Measurements from ENCODE around the gene ZNF592.

DNA sequence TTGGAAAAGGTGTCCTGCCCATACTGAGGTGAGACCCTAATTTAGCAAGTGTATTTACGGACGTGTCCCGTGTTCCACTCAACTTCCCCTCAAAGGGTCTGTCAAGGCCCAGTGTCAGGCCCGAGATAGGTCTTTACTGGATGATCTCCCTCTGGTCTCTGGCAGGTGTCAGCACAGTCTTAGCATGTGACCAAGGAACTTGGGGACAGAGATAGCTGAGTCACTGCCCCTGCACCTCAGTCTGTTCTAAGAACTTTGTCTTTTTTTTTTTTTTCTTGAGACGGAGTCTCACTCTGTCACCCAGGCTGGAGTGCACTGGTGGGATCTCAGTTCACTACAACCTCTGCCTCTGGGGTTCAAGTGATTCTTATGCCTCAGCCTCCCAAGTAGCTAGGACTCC, 36.7 kb downstream of the ZNF592 start:
- TF ChIP-seq CTCF (conservative IDR thresholded peaks at IDR 0.05 in 1 of 2, IDR thresholded peaks at IDR 0.05 in 1 of 2; ENCODE audit: low read depth in 1 of 2, low read length in 2 of 2) (no peak), EZH2 (IDR thresholded peaks at IDR 0.05; ENCODE audit: low read length, missing control alignments) (no peak)

Data from fibroblast of lung (primary cell).